ENCODE data around the gene TBC1D26. TPM values are rescaled to one million over a fixed set of nuclear protein-coding genes. Genes with fewer than 3 reads are reported as not detected.

Gene TBC1D26
- total and polyA plus RNA-seq, 2 donors from 2014 or later = not detected

Other genes with a start within 250 kb of the TBC1D26 start
- gene TVP23C, start 168.8 kb upstream of the TBC1D26 start, total RNA-seq = 19.0 TPM
- 2.6 TPM for gene TVP23C, start 168.8 kb upstream of the TBC1D26 start, polyA plus RNA-seq (ENCODE audit: insufficient read depth, low read depth, low replicate concordance)
- 0.19 TPM for gene FBXW10B, start 112.6 kb upstream of the TBC1D26 start, total RNA-seq
- gene FBXW10B, start 112.6 kb upstream of the TBC1D26 start, polyA plus RNA-seq (ENCODE audit: insufficient read depth, low read depth, low replicate concordance) = 0.54 TPM
- gene TRIM16, start 48.0 kb upstream of the TBC1D26 start, total RNA-seq = 16.2 TPM
- 14.8 TPM for gene TRIM16, start 48.0 kb upstream of the TBC1D26 start, polyA plus RNA-seq (ENCODE audit: insufficient read depth, low read depth, low replicate concordance)
- 17.4 TPM for gene ZNF286A, start 32.5 kb upstream of the TBC1D26 start, total RNA-seq
- 11.0 TPM for gene ZNF286A, start 32.5 kb upstream of the TBC1D26 start, polyA plus RNA-seq (ENCODE audit: insufficient read depth, low read depth, low replicate concordance)
- 0.60 TPM for gene ADORA2B, start 212.8 kb downstream of the TBC1D26 start, total RNA-seq
- not detected for gene ADORA2B, start 212.8 kb downstream of the TBC1D26 start, polyA plus RNA-seq (ENCODE audit: insufficient read depth, low read depth, low replicate concordance)

Measured in kidney (tissue), 2 donors.